Cardiac muscle cell (in vitro differentiated cells and primary cell): Measurements from ENCODE around the gene INPP4A. TPM values are rescaled to one million over a fixed set of nuclear protein-coding genes. Genes with fewer than 3 reads are reported as not detected.

ENCODE experiments used
- DNase-seq, 2 donors: peaks; one replicate each; pipeline versions ENCODE4 v3.0.0 to v3.0.0-alpha.2; 2010 to 2017; ENCODE audit warnings: low read depth in 1 of 2, low spot score in 1 of 2
- H3K27ac ChIP-seq: fragments of 200-600 bp; sonication (generic); 2 replicates; pipeline ENCODE4 v1.5.1; 2016
- H3K27me3 ChIP-seq: fragments of 200-600 bp; sonication (generic); 2 replicates; pipeline ENCODE4 v1.6.0; 2016; ENCODE audit warnings: control low read depth
- H3K36me3 ChIP-seq: fragments of 200-600 bp; sonication (generic); 2 replicates; pipeline ENCODE4 v1.5.1; 2016; ENCODE audit warnings: control low read depth
- H3K4me1 ChIP-seq: fragments of 200-600 bp; sonication (generic); 2 replicates; pipeline ENCODE4 v1.8.1; 2017; ENCODE audit warnings: low read depth, mild to moderate bottlenecking, mixed run types
- H3K4me3 ChIP-seq: fragments of 200-600 bp; sonication (generic); 2 replicates; pipeline ENCODE4 v1.5.1; 2016; ENCODE audit warnings: mild to moderate bottlenecking
- H3K9me3 ChIP-seq: fragments of 200-600 bp; sonication (generic); 2 replicates; pipeline ENCODE4 v1.5.1; 2017; ENCODE audit warnings: low read depth, mild to moderate bottlenecking, control low read depth
- CTCF ChIP-seq: IDR thresholded peaks from 2 replicates; pipeline ENCODE4 v1.5.1; 2012; ENCODE audit warnings: low read depth, mild to moderate bottlenecking, low read length
- polyA plus RNA-seq: library from polyadenylated mRNA; unstranded; fragments of >200 nt; fragmentation: Nextera tagmentation; extraction: Ambion mirVana; gene quantifications from 2 replicates; pipeline ENCODE4 v1.2.1, GENCODE V29; 2016
- total RNA-seq: library from RNA; depleted of rRNA; stranded (reverse); fragments of >200 nt; gene quantifications from 2 replicates; pipeline ENCODE4 v1.2.3, GENCODE V29; 2016

The INPP4A gene
- total and polyA plus RNA-seq, 2 experiments from 2014 or later = 11.6 to 25.0 TPM

DNA sequence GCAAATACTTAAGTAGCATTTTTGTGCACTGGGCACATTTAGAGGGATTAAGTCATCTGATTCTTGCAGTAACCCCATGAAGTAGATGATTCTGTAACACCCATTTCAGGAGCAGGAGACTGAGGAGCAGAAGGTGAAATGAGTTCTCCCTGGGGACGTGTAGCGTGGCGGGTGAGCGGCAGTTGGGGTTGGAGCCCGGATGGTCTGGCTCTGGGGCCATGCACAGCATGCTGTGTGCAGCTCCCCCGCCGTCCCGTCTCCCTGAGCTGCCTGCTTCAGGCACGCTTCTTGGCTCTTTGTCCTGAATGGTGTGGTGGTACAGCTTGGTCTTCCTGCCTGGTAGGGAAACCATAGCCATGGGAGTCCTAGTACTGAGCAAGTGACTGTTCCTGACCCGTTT is 32.4 kb downstream of the INPP4A start:
- no peaks in the 10 kb centered on the region for H3K36me3 ChIP-seq
- no peaks in the 10 kb centered on the region for H3K9me3 ChIP-seq
- DNase-seq = no peak
- peaks cover 23% of the 10 kb centered on the region for H3K4me1 ChIP-seq
- no peak overlapping the region for H3K27ac ChIP-seq
- H3K4me3 ChIP-seq = no peak overlapping the region
- TF ChIP-seq CTCF = no peak
- H3K27me3 ChIP-seq = no peaks in the 10 kb centered on the region

DNA sequence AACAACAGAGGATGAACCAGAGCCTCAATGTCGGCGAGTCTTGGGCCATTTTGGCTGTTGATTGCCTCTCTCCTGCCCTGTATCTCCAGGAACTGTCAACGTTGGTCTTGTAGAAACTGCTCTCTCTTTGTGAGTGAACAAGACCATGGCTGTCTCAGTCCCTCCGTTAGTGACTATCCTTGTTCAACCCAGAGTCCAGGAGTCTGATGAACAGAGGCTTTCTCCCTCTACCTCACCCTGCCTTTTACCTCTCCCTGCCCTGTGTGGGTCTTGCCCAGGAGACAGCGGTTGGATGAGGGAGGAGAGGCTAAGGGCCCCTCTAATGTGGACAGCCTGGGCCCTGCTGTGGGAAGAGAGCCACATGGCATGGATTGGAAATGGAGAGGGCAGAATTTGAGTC is 32.8 kb downstream of the INPP4A start:
- Histone ChIP-seq H3K36me3 (no peaks in the 10 kb centered on the region), H3K27ac (no peak overlapping the region), H3K4me1 (peaks cover 23% of the 10 kb centered on the region), H3K9me3 (no peaks in the 10 kb centered on the region), H3K4me3 (no peak overlapping the region), H3K27me3 (no peaks in the 10 kb centered on the region)
- no peak for DNase-seq
- TF ChIP-seq CTCF = no peak

GRCh38 chr2:98478088-98478551 is 33.5 kb downstream of the INPP4A start:
- TF ChIP-seq CTCF = no peak
- Histone ChIP-seq H3K9me3 (no peaks in the 10 kb centered on the region), H3K4me3 (no peak overlapping the region), H3K4me1 (peaks cover 23% of the 10 kb centered on the region), H3K36me3 (no peaks in the 10 kb centered on the region), H3K27me3 (no peaks in the 10 kb centered on the region), H3K27ac (no peak overlapping the region)
- DNase-seq = no peak

DNA sequence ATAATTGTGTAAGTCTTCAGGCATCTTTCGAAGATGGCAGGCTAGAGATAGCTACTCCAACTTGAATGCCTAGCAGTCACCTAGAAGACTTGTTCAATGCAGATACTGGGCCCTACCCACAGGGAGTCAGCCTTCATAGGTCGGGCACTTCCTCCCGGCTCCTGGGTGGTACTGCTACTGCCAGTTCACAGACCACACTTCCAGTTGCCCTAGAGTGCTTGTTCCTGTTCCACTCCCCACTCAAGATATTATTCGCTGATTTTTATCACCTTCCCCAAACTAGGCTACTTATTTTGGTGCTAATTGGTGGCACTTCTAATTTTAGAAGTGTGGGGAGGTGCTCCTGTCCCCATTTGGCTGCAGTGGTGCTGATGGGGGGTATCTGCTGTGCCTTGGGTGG is 34.2 kb downstream of the INPP4A start:
- Histone ChIP-seq H3K4me3 (no peak overlapping the region), H3K27me3 (no peaks in the 10 kb centered on the region), H3K36me3 (no peaks in the 10 kb centered on the region), H3K4me1 (peaks cover 21% of the 10 kb centered on the region), H3K27ac (no peak overlapping the region), H3K9me3 (no peaks in the 10 kb centered on the region)
- no peak for TF ChIP-seq CTCF
- DNase-seq = no peak

DNA sequence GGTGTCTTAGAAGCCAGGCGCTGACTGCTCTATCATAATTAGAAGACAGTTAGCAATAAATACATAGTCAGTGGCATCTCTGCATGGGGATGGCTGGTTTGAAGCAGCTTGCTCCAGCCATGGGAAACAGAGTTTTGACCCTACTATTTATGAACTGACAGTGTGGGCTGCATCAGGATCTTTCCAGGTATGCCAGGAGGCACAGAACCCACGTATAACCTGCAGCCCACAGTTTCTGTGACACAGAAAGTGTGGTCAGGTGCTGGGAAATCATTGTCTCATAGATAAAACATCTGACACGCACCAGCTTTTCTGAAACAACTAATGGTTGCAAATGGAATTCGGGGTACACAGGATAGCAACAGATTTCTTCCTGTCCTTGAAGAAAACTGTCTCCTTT is 34.7 kb downstream of the INPP4A start:
- Histone ChIP-seq H3K27me3 (no peaks in the 10 kb centered on the region), H3K27ac (no peak overlapping the region), H3K4me3 (no peak overlapping the region), H3K4me1 (peaks cover 17% of the 10 kb centered on the region), H3K36me3 (no peaks in the 10 kb centered on the region), H3K9me3 (no peaks in the 10 kb centered on the region)
- TF ChIP-seq CTCF = no peak
- no peak for DNase-seq
